Muscle of leg (tissue), 11 donors: ENCODE measurements around the gene TMPRSS7. TPM values are rescaled to one million over a fixed set of nuclear protein-coding genes. Genes with fewer than 3 reads are reported as not detected.
A peak's percentile ranks its signal among the peaks of the same experiment; 100 is the strongest.

Experiments used
- DNase-seq: peaks from one replicate; pipeline ENCODE4 v3.0.0; 2013
- H3K27ac ChIP-seq: one replicate; pipeline ENCODE4 v1.5.1; 2013; ENCODE audit warnings: mild to moderate bottlenecking, low read length, control low read depth
- H3K27me3 ChIP-seq: one replicate; pipeline ENCODE4 v1.6.1; 2013; ENCODE audit warnings: low read length; ENCODE audit not compliant: control insufficient read depth, insufficient read depth
- H3K36me3 ChIP-seq: one replicate; pipeline ENCODE4 v1.6.1; 2013; ENCODE audit warnings: low read length; ENCODE audit not compliant: control insufficient read depth, insufficient read depth
- H3K4me1 ChIP-seq: one replicate; pipeline ENCODE4 v1.6.1; 2013; ENCODE audit warnings: low read length; ENCODE audit not compliant: control insufficient read depth, insufficient read depth
- H3K4me3 ChIP-seq: one replicate; pipeline ENCODE4 v1.5.1; 2013; ENCODE audit warnings: low read length, control low read depth
- H3K9me3 ChIP-seq: replicated peaks from 2 replicates; pipeline ENCODE4 v1.6.1; 2013; ENCODE audit warnings: low read depth, low read length; ENCODE audit not compliant: control insufficient read depth
- WGBS: methylation state at CpG from one replicate; pipeline ENCODE4 v1.1.5; 2013; ENCODE audit warnings: missing lambda C conversion rate; ENCODE audit not compliant: insufficient coverage; 5-methylcytosine and 5-hydroxymethylcytosine counted together
- polyA plus RNA-seq, 8 donors: library from polyadenylated mRNA; unstranded; fragments of 120-200 nt; gene quantifications; one replicate each; pipeline versions ENCODE4 v1.2.1 to v1.2.3, GENCODE V29; 2013; ENCODE audit warnings: inconsistent platforms in 1 of 8, low replicate concordance in 1 of 8; ENCODE audit not compliant: insufficient read length in 8 of 8, insufficient read depth in 1 of 8
- total RNA-seq: library from RNA; stranded (reverse); fragments of 120-200 nt; gene quantifications from one replicate; pipeline ENCODE4 v1.2.4, GENCODE V29; 2013

TMPRSS7 gene
- total and polyA plus RNA-seq, 9 donors = 0.09 TPM; not detected in 8

- Histone ChIP-seq H3K27ac (no peak overlapping the region), H3K4me3 (no peak overlapping the region), H3K4me1 (peaks cover 13% of the 10 kb centered on the region), H3K9me3 (no peaks in the 10 kb centered on the region), H3K27me3 (peaks cover 23% of the 10 kb centered on the region), H3K36me3 (no peaks in the 10 kb centered on the region)
- DNase-seq = no peak
- WGBS = 48% methylated on average over 2 of the region's 7 CpGs
These were observed 50.6 kb downstream of the TMPRSS7 start for GRCh38 chr3:112084980-112085705.

GRCh38 chr3:112085735-112086075 lies 51.2 kb downstream of the TMPRSS7 start:
- Histone ChIP-seq H3K9me3 (no peaks in the 10 kb centered on the region), H3K36me3 (no peaks in the 10 kb centered on the region), H3K4me3 (peak overlapping the region; percentile 53), H3K4me1 (peaks cover 14% of the 10 kb centered on the region), H3K27me3 (peaks cover 23% of the 10 kb centered on the region), H3K27ac (no peak overlapping the region)
- WGBS = 4% methylated on average over 7 of the region's 12 CpGs
- no peak for DNase-seq

GRCh38 chr3:112086076-112086854 lies 51.7 kb downstream of the TMPRSS7 start, which contains the start of gene C3orf52:
TSS of gene C3orf52 (plus strand) at chr3:112086389. CDS start at chr3:112086408, 19 bp downstream.
- WGBS = under 1% methylated on average over 50 of the region's 67 CpGs
- H3K27me3 ChIP-seq = peaks cover 23% of the 10 kb centered on the region
- DNase-seq = peak; percentile 82
- H3K4me1 ChIP-seq = peaks cover 18% of the 10 kb centered on the region
- no peaks in the 10 kb centered on the region for H3K36me3 ChIP-seq
- peak within 1 kb of the TSS; percentile 53 for H3K4me3 ChIP-seq
- no peak within 1 kb of the TSS for H3K27ac ChIP-seq
- H3K9me3 ChIP-seq = no peaks in the 10 kb centered on the region

GRCh38 chr3:112086875-112087524 lies 52.5 kb downstream of the TMPRSS7 start:
- H3K27ac ChIP-seq = no peak overlapping the region
- peak overlapping the region; percentile 53 for H3K4me3 ChIP-seq
- H3K9me3 ChIP-seq = no peaks in the 10 kb centered on the region
- H3K27me3 ChIP-seq = peaks cover 25% of the 10 kb centered on the region
- H3K36me3 ChIP-seq = no peaks in the 10 kb centered on the region
- peaks cover 20% of the 10 kb centered on the region for H3K4me1 ChIP-seq
- whole genome bisulfite sequencing = 30% methylated on average over 4 of the region's 14 CpGs
- no peak for DNase-seq

GRCh38 chr3:112087746-112088145 lies 53.2 kb downstream of the TMPRSS7 start:
- 76% methylated on average over 4 of the region's 5 CpGs for WGBS
- no peaks in the 10 kb centered on the region for H3K9me3 ChIP-seq
- peaks cover 22% of the 10 kb centered on the region for H3K4me1 ChIP-seq
- H3K4me3 ChIP-seq = no peak overlapping the region
- H3K36me3 ChIP-seq = no peaks in the 10 kb centered on the region
- no peak overlapping the region for H3K27ac ChIP-seq
- peaks cover 25% of the 10 kb centered on the region for H3K27me3 ChIP-seq
- no peak for DNase-seq

GRCh38 chr3:112088944-112089343 lies 54.4 kb downstream of the TMPRSS7 start:
- H3K9me3 ChIP-seq = no peaks in the 10 kb centered on the region
- no peak overlapping the region for H3K4me3 ChIP-seq
- no peak overlapping the region for H3K27ac ChIP-seq
- no CpG with 5 or more reads among the region's 4 CpGs for WGBS
- no peaks in the 10 kb centered on the region for H3K36me3 ChIP-seq
- DNase-seq = no peak
- H3K4me1 ChIP-seq = peaks cover 24% of the 10 kb centered on the region
- H3K27me3 ChIP-seq = peaks cover 25% of the 10 kb centered on the region

GRCh38 chr3:112089956-112090886 lies 55.7 kb downstream of the TMPRSS7 start:
- H3K27me3 ChIP-seq = peaks cover 20% of the 10 kb centered on the region
- H3K36me3 ChIP-seq = no peaks in the 10 kb centered on the region
- H3K27ac ChIP-seq = no peak overlapping the region
- H3K4me1 ChIP-seq = peaks cover 24% of the 10 kb centered on the region
- DNase-seq = no peak
- no peaks in the 10 kb centered on the region for H3K9me3 ChIP-seq
- no peak overlapping the region for H3K4me3 ChIP-seq
- WGBS = no CpG with 5 or more reads among the region's 9 CpGs

GRCh38 chr3:112090887-112091586 lies 56.5 kb downstream of the TMPRSS7 start:
- no peak for DNase-seq
- Histone ChIP-seq H3K9me3 (no peaks in the 10 kb centered on the region), H3K4me1 (peaks cover 19% of the 10 kb centered on the region), H3K27me3 (peaks cover 15% of the 10 kb centered on the region), H3K4me3 (no peak overlapping the region), H3K36me3 (no peaks in the 10 kb centered on the region), H3K27ac (peak overlapping the region; percentile 4)
- WGBS = 42% methylated on average over 3 of the region's 6 CpGs

- DNase-seq = no peak
- Histone ChIP-seq H3K4me3 (no peak overlapping the region), H3K27me3 (peaks cover 4% of the 10 kb centered on the region), H3K9me3 (no peaks in the 10 kb centered on the region), H3K27ac (no peak overlapping the region), H3K4me1 (peaks cover 14% of the 10 kb centered on the region), H3K36me3 (no peaks in the 10 kb centered on the region)
- 20% methylated on average over 5 of the region's 6 CpGs for WGBS
These were observed 58.1 kb downstream of the TMPRSS7 start for GRCh38 chr3:112092496-112093179.
